Measurements from ENCODE around the gene KRT75. TPM values are rescaled to one million over a fixed set of nuclear protein-coding genes. Genes with fewer than 3 reads are reported as not detected.
"Not testable (repeated sequence)": the region's sequence is repeated elsewhere in the genome, so short reads cannot be mapped to it uniquely, and the experiment has no call there.

KRT75 gene
- total RNA-seq, 1 donor from 2014 or later, result not detected

GRCh38 chr12:52454411-52455201, 20.4 kb upstream of the KRT75 start:
- Mint-ChIP-seq H3K27ac (ENCODE audit: unreplicated experiment) (no peak overlapping the region), H3K27me3 (ENCODE audit: low read depth) (peaks cover 64% of the 10 kb centered on the region), H3K9me3 (ENCODE audit: low read depth) (no peaks in the 10 kb centered on the region), H3K36me3 (ENCODE audit: low read depth) (peaks cover 1% of the 10 kb centered on the region), H3K4me3 (ENCODE audit: unreplicated experiment) (no peak overlapping the region), H3K4me1 (ENCODE audit: low read depth) (no peaks in the 10 kb centered on the region)
- DNase-seq (ENCODE audit: low spot score), result no peak
- no peak for TF ChIP-seq CTCF (IDR thresholded peaks at IDR 0.05)

GRCh38 chr12:52452101-52452500, 17.9 kb upstream of the KRT75 start, which contains the start of gene KRT6B:
Gene KRT6B, minus strand, starts transcription at chr12:52452146. Its CDS starts 68 bp downstream, at chr12:52452078.
- no peak for TF ChIP-seq CTCF (IDR thresholded peaks at IDR 0.05)
- Mint-ChIP-seq H3K36me3 (ENCODE audit: low read depth) (no peaks in the 10 kb centered on the region), H3K27me3 (ENCODE audit: low read depth) (peaks cover 69% of the 10 kb centered on the region), H3K9me3 (ENCODE audit: low read depth) (no peaks in the 10 kb centered on the region), H3K4me1 (ENCODE audit: low read depth) (no peaks in the 10 kb centered on the region), H3K4me3 (ENCODE audit: unreplicated experiment) (no peak within 1 kb of the TSS), H3K27ac (ENCODE audit: unreplicated experiment) (no peak within 1 kb of the TSS)
- no peak for DNase-seq (ENCODE audit: low spot score)

- no peak for TF ChIP-seq CTCF (IDR thresholded peaks at IDR 0.05)
- H3K4me3 Mint-ChIP-seq (ENCODE audit: unreplicated experiment), result no peak overlapping the region
- H3K36me3 Mint-ChIP-seq (ENCODE audit: low read depth), result no peaks in the 10 kb centered on the region
- H3K4me1 Mint-ChIP-seq (ENCODE audit: low read depth), result peaks cover 3% of the 10 kb centered on the region
- peaks cover 70% of the 10 kb centered on the region for H3K27me3 Mint-ChIP-seq (ENCODE audit: low read depth)
- no peak overlapping the region for H3K27ac Mint-ChIP-seq (ENCODE audit: unreplicated experiment)
- no peaks in the 10 kb centered on the region for H3K9me3 Mint-ChIP-seq (ENCODE audit: low read depth)
- no peak for DNase-seq (ENCODE audit: low spot score)
These were observed 14.1 kb upstream of the KRT75 start for GRCh38 chr12:52448228-52448627.

- H3K27me3 Mint-ChIP-seq (ENCODE audit: low read depth), result peaks cover 65% of the 10 kb centered on the region
- H3K36me3 Mint-ChIP-seq (ENCODE audit: low read depth); H3K9me3 Mint-ChIP-seq (ENCODE audit: low read depth); H3K4me3 Mint-ChIP-seq (ENCODE audit: unreplicated experiment); DNase-seq (ENCODE audit: low spot score); H3K27ac Mint-ChIP-seq (ENCODE audit: unreplicated experiment): not testable (repeated sequence)
- peaks cover 14% of the 10 kb centered on the region for H3K4me1 Mint-ChIP-seq (ENCODE audit: low read depth)
These were observed 13.0 kb upstream of the KRT75 start for GRCh38 chr12:52447196-52447595.

- H3K4me3 Mint-ChIP-seq (ENCODE audit: unreplicated experiment), result no peak overlapping the region
- no peak overlapping the region for H3K27ac Mint-ChIP-seq (ENCODE audit: unreplicated experiment)
- TF ChIP-seq CTCF (IDR thresholded peaks at IDR 0.05), result no peak
- DNase-seq (ENCODE audit: low spot score), result no peak
- no peaks in the 10 kb centered on the region for H3K9me3 Mint-ChIP-seq (ENCODE audit: low read depth)
- no peaks in the 10 kb centered on the region for H3K36me3 Mint-ChIP-seq (ENCODE audit: low read depth)
- H3K27me3 Mint-ChIP-seq (ENCODE audit: low read depth), result peaks cover 61% of the 10 kb centered on the region
- peaks cover 17% of the 10 kb centered on the region for H3K4me1 Mint-ChIP-seq (ENCODE audit: low read depth)
These were observed 12.3 kb upstream of the KRT75 start for GRCh38 chr12:52446367-52447045.

Measured in chondrocyte (in vitro differentiated cells).